SK-N-SH (cell line): ENCODE results near the gene MAEA.

Experiments used
- CTCF ChIP-seq: fragments of 200-600 bp; sonication (generic); IDR thresholded peaks from 2 replicates; pipeline ENCODE4 v1.6.1; 2017; ENCODE audit warnings: antibody characterized with exemption, mild to moderate bottlenecking, moderate library complexity
- EZH2phosphoT487 ChIP-seq: fragments of 200-600 bp; sonication (generic); IDR thresholded peaks from 2 replicates; pipeline ENCODE4 v1.6.1; 2017; ENCODE audit warnings: low read depth, mixed run types, mild to moderate bottlenecking, antibody characterized with exemption, moderate library complexity, borderline replicate concordance
- MEF2A ChIP-seq: IDR thresholded peaks from 2 replicates; pipeline ENCODE4 v1.4.0; 2012; ENCODE audit warnings: low read depth, borderline replicate concordance
- SIN3A ChIP-seq: IDR thresholded peaks from 2 replicates; pipeline ENCODE4 v1.6.1; 2012; ENCODE audit warnings: low read depth, mild to moderate bottlenecking, low read length, moderate library complexity, borderline replicate concordance
- USF2 ChIP-seq: fragments of 150-350 bp; IDR thresholded peaks from 2 replicates; pipeline ENCODE4 v1.6.1; 2017; ENCODE audit warnings: antibody characterized with exemption, low read length, low read depth, borderline replicate concordance

DNA sequence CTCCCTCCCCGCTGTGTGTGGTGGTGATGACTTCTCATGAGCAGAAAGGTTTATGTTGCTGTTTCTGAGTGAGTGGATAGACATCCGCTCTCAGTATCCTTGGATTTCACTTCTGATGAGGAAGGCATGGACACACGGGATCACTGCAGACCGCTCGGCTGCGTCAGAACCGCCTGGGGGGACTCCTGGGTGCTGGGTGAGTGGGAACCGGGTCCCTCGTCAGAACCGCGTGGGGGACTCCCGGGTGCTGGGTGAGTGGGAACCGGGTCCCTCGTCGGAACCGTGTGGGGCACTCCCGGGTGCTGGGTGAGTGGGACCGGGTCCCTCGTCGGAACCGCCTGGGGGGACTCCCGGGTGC, 49.8 kb upstream of the MAEA start:
- TF ChIP-seq CTCF (no peak), EZH2phosphoT487 (no peak), USF2 (no peak), MEF2A (no peak), SIN3A (no peak)
